WERI-Rb-1 (cell line): ENCODE measurements around the gene ZNF500.
"Not testable (repeated sequence)": the region's sequence is repeated elsewhere in the genome, so short reads cannot be mapped to it uniquely, and the experiment has no call there.

Experiments
- DNase-seq: peaks from one replicate; pipeline ENCODE4 v3.0.0-alpha.2; 2020
- H3K27ac ChIP-seq: fragments of 250-450 bp; sonication (Bioruptor Pico); 2 replicates; pipeline ENCODE4 v1.5.1; 2020; ENCODE audit warnings: mild to moderate bottlenecking, moderate library complexity
- H3K27me3 ChIP-seq: fragments of 250-450 bp; sonication (Bioruptor Pico); 2 replicates; pipeline ENCODE4 v1.5.1; 2021; ENCODE audit warnings: mild to moderate bottlenecking, low read depth, moderate library complexity; ENCODE audit not compliant: insufficient read depth, severe bottlenecking
- H3K36me3 ChIP-seq: fragments of 250-450 bp; sonication (Bioruptor Pico); 2 replicates; pipeline ENCODE4 v1.5.1; 2020; ENCODE audit warnings: mild to moderate bottlenecking, moderate library complexity
- H3K4me3 ChIP-seq: 2 replicates; pipeline ENCODE4 v1.5.1; 2011; ENCODE audit warnings: low read depth, mild to moderate bottlenecking, control low read depth, low read length
- H3K9me3 ChIP-seq: fragments of 250-450 bp; sonication (Bioruptor Pico); 2 replicates; pipeline ENCODE4 v1.5.1; 2021; ENCODE audit warnings: mild to moderate bottlenecking, moderate library complexity; ENCODE audit not compliant: severe bottlenecking
- CTCF ChIP-seq: IDR thresholded peaks from 2 replicates; pipeline ENCODE4 v1.5.1; 2011; ENCODE audit warnings: low read depth, mild to moderate bottlenecking, control low read depth, inconsistent platforms, low read length

The ZNF500 gene

GRCh38 chr16:4787627-4788482, 20.9 kb upstream of the ZNF500 start, which contains the start of gene SEPTIN12:
TSS of gene SEPTIN12 (minus strand) at chr16:4788345. CDS start at chr16:4787645, 700 bp downstream.
- TF ChIP-seq CTCF: peak; percentile 83
- Histone ChIP-seq H3K4me3 (no peak within 1 kb of the TSS; the same call in 1 of the 2 replicates), H3K27ac (peak within 1 kb of the TSS; percentile 90), H3K36me3 (no peaks in the 10 kb centered on the region), H3K27me3 (no peaks in the 10 kb centered on the region), H3K9me3 (no peaks in the 10 kb centered on the region)
- DNase-seq: peak; percentile 99

GRCh38 chr16:4787068-4787467, 20.1 kb upstream of the ZNF500 start:
- H3K36me3 ChIP-seq: no peaks in the 10 kb centered on the region
- no peak overlapping the region for H3K4me3 ChIP-seq
- TF ChIP-seq CTCF: no peak
- no peaks in the 10 kb centered on the region for H3K27me3 ChIP-seq
- no peak for DNase-seq
- no peaks in the 10 kb centered on the region for H3K9me3 ChIP-seq
- H3K27ac ChIP-seq: peak overlapping the region; percentile 90

- H3K4me3 ChIP-seq: no peak overlapping the region
- no peak for DNase-seq
- H3K36me3 ChIP-seq: no peaks in the 10 kb centered on the region
- no peaks in the 10 kb centered on the region for H3K9me3 ChIP-seq
- no peaks in the 10 kb centered on the region for H3K27me3 ChIP-seq
- TF ChIP-seq CTCF: no peak
- H3K27ac ChIP-seq: no peak overlapping the region
Observed at GRCh38 chr16:4785758-4786433, 18.9 kb upstream of the ZNF500 start.

GRCh38 chr16:4784444-4784987, 17.6 kb upstream of the ZNF500 start:
- not testable (repeated sequence) for DNase-seq, H3K36me3 ChIP-seq, H3K27me3 ChIP-seq, H3K4me3 ChIP-seq, H3K9me3 ChIP-seq
- H3K27ac ChIP-seq: peak overlapping the region; percentile 4; the same call in 1 of the 2 replicates

- no peak for TF ChIP-seq CTCF
- H3K27me3 ChIP-seq: no peaks in the 10 kb centered on the region
- no peaks in the 10 kb centered on the region for H3K9me3 ChIP-seq
- no peak for DNase-seq
- no peaks in the 10 kb centered on the region for H3K36me3 ChIP-seq
- H3K4me3 ChIP-seq: no peak overlapping the region
- no peak overlapping the region for H3K27ac ChIP-seq
Observed at GRCh38 chr16:4783951-4784336, 17.0 kb upstream of the ZNF500 start.
